Right ventricle myocardium superior (tissue), 1 donor: Measurements from ENCODE around the gene PHEX. TPM values are rescaled to one million over a fixed set of nuclear protein-coding genes. Genes with fewer than 3 reads are reported as not detected.

Experiments used
- ATAC-seq: fragments of 200-7000 bp; cut with Tn5 transposase; one replicate; pipeline ENCODE4 v1.9.1; 2020; ENCODE audit warnings: mild to moderate bottlenecking; ENCODE audit not compliant: poor library complexity
- DNase-seq: peaks from one replicate; pipeline ENCODE4 v3.0.0-alpha.2; 2020
- intact Hi-C: fragments of 100-400 bp; cut with DNase I; formaldehyde crosslinking; loops from one replicate; pipeline ENCODE4 v1.11.2; 2022
- long read RNA-seq: library from polyadenylated mRNA; unstranded; transcript quantifications from one replicate; pipeline ENCODE4 v2.0.0, GENCODE V29; 2021
- total RNA-seq: library from RNA; stranded (reverse); fragmentation: NEBNext Ultra II Directional; extraction: Animal tissue kit (Norgen Biotek cat#: 25700); gene quantifications from one replicate; pipeline ENCODE4 v1.2.1, GENCODE V29; 2021
- donor health status: DM: no; HTN: yes; CAD: no; lungs with severe emphysema.

The PHEX gene
- 0.08 TPM for total RNA-seq
- long read RNA-seq, partial matches to known transcripts: 0 of 1 reads
- long read RNA-seq, other reads (novel, unspliced or antisense): 1 of 1 reads

DNA sequence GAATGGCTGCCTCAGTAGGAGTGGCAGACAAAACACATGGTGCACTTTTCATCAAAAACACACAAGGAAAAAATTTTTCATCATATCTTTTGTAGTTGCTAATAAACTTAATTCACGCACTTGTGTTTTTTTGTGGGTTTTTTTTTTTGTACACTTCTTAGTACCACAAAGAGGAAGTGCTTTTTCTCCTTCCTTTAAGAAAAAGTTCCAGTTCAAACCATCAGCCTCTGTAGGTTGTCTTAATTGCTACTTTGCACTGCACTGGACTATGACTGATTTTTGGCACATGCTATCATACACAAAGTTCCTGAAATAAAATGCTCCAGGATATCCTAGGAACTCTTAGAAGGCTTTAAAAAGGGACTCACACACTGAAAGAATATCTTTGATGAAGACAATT is at the start of gene PHEX:
Gene PHEX, plus strand, starts transcription at position 242 of the 400 bp plus-strand sequence. CDS start 681 bp downstream, outside the sequence.
- ATAC-seq: no peak
- DNase-seq: no peak
- intact Hi-C loops: no loop called here

DNA sequence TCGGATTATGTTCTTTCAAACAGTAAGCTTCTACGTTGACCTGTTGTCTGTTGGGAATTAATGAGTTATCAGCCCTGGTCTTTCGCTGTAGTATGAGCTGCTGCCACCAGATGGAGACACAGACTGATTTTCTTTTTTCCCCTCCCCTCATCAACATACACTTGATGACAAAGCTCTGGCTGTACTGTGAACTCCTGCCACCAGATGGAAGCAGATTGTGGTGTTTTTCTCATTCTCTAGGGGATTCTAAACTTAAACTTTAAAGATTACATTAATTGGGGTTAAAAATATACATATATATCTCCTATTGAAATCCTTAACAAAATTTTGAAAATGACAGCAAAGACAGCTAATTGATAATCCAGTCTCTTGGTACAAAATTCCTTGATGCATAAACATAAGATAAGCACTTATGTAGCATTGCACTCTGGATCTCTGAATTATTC is 46.8 kb upstream of the PHEX start:
- peak; percentile 47 for DNase-seq

DNA sequence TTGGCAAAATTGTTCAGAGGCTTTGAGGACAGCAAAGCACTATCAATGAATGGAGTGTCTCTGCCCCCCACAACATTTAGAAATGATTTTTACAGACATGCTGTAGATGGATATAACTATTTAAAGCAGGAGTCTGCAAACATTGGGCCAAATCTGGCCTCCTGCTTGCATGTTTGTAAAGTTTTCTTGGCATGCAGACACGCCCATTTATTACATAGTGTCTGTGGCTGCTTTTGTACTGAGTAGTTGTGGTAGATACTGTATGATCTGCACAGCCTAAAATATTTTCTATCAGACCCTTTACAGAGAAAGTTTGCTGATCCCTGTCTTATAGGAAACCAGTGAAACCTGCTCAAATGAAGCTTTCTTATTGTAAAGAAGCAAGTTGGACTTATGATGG is 45.5 kb upstream of the PHEX start:
- ATAC-seq (no peak), DNase-seq (no peak)
- intact Hi-C loops: no loop called here

More for the DNA sequence above, 46.8 kb upstream of the PHEX start:
- intact Hi-C loops: no loop called here
- ATAC-seq: peak; percentile 94

DNA sequence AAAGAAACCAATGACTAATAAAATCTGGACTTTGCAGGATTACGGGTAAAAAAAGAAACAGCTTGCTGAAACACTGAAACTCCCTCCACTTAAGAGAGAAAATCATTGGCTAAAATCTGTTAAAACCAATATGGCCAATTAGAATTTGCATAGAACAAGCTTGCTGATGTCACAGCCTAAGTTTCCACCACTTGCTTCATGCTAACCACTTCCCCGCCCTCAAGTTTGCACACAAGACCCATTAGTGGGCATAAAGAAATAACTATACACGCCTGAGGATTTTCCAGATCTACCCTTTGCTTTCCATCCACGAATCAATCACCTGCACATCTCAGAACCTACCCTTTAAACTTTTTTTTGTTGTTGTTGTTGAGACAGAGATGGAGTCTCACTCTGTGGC is 42.7 kb upstream of the PHEX start:
- ATAC-seq: no peak
- DNase-seq: no peak
- intact Hi-C loops: no loop called here

DNA sequence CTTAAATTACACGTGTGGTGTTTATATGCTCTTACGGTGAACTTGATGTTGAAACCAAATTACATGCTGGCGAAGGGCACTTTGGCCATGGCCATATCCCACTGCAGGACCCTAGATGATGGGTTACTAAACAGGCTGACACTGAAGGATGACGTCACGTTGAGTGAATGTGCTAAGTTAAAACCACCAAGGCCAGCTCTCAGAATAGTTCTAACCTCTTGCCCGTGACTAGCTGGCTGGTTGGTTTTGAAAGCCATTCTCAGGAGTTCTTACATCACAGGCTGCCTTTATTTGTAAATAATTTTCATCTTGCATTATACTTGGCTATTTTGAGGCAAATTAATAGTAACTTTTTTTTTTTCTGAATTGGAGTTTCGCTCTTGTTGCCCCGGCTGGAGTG is 41.3 kb upstream of the PHEX start:
- DNase-seq: no peak
- no peak for ATAC-seq
- intact Hi-C loops: no loop called here

GRCh38 chrX:21991504-21991903 is 40.6 kb upstream of the PHEX start:
- ATAC-seq: no peak
- no peak for DNase-seq
- intact Hi-C loops: no loop called here

DNA sequence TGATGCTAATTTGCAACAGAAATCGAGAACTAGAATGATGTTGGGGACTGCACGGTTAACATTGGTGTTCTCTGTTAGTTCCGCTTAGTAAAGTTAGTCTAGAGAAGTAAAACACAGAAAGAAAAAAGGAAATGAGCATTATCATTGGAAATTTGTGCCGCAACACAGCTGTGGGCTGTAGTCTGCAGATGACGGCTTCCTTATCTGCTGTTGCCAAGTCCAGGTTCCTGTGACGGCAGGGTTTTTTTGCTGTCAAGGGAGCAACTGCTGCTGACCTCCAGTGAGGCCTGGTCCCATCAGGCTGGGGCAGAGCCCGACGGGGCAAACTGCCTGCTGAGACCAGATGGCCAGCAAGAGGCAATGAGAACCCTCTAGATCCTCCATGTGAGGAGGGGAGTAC is 38.9 kb upstream of the PHEX start:
- intact Hi-C loops: no loop called here
- peak; percentile 61 for ATAC-seq
- peak; percentile 55 for DNase-seq

- DNase-seq (no peak), ATAC-seq (peak; percentile 51)
- intact Hi-C loops: no loop called here
These were observed 35.2 kb upstream of the PHEX start for GRCh38 chrX:21996872-21997455.

DNA sequence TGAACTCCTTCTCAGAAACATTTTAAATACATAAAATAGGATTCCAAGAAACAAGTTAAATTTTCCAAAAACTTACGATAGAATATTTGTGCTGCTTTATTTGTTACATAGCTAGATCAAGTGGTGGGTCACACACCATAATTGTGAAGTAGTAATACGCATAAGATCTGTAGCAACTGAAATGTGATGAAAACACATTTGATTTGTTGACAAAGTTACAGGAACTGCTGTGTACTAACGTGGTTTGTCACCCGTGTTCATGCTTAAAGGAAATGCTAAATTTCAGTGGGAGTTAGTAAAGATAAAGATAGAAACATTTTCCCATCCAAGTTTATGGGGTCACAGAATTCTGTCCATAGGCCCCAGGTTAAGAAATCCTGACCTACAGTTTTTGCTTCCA is 34.1 kb upstream of the PHEX start:
- DNase-seq: no peak
- intact Hi-C loops: no loop called here
- no peak for ATAC-seq

DNA sequence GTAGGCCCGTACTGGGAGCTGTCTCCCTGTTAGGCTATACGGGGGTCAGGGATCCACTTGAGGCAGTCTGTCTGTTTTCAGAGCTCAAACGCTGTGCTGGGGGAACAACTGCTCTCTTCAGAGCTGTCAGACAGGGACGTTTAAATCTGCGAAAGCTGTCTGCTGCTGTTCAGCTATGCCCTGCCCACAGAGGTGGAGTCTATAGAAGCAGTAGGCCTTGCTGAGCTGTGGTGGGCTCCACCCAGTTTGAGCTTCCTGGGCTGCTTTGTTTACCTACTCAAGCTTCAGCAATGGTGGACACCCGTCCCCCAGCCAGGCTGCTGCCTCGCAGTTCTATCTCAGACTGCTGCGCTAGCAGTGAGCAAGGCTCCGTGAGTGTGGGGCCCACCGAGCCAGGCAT is 27.3 kb upstream of the PHEX start:
- intact Hi-C loops: no loop called here
- no peak for DNase-seq
- no peak for ATAC-seq

DNA sequence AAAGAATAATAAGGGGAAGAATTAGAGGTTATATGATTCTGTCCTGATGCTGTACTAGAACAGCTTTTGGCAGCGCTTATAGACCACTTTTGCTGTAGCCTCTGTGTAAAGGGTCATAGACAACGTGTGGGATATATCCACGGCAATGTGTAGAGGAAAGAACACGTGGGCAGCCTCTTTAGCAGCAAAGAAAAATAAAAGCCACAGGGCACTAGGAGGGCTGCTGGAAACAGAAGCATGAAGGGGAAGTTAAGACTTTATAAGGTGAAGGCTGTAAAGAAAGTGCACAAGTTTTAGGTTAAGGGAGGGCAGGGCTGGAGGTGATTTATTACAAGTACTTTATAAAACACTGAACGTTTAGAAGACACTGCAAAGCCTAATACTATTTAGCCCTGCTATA is 20.1 kb upstream of the PHEX start:
- intact Hi-C loops: no loop called here
- no peak for ATAC-seq
- DNase-seq: no peak

DNA sequence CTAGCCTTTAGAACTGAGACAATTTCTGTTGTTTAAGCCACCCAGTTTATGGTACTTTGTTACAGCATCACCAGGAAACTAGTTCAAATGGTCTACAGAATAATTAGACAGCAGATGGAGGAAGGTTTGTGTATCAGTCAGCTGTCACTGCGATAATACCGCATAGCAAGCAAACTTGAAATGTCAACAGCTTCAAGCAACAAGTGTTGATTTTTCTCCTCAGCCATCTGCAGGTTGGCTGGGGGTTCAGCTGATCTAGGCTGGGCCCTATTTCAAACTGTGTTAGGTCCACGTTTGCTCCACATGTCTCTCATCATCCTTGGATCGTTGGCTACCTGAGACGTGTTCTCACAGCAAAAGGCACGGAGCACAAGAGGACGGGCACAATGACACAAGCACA is 19.2 kb upstream of the PHEX start:
- intact Hi-C loops: no loop called here
- ATAC-seq: no peak

DNA sequence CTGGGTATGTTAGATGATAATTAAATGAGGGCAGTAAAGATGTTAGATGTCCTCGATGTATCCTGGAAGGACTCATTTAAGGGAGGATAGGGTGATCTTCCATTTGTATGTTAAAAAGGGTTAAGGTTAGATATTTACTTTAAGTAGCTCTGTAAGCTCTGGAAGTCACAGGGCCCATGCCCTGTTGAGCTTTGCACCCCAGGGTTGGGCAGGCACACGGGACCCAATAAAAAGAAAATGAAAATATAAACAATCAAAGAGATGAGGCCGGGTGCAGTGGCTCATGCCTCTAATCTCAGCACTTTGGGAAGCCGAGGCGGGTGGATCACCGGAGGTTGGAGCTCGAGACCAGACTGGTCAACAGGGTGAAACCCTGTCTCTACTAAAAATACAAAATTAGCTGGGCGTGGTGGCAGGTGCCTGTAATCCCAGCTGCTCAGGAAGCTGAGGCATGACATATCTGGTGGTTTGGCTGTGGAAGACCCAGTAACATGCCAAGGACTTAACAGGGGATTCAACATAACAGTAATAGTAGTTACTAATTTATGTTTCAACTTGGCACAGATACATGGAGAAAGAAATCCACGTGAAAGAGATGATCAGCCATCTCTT is 16.9 kb upstream of the PHEX start:
- no peak for DNase-seq
- intact Hi-C loops: no loop called here
- no peak for ATAC-seq

More for the DNA sequence above, 19.2 kb upstream of the PHEX start:
- no peak for DNase-seq

DNA sequence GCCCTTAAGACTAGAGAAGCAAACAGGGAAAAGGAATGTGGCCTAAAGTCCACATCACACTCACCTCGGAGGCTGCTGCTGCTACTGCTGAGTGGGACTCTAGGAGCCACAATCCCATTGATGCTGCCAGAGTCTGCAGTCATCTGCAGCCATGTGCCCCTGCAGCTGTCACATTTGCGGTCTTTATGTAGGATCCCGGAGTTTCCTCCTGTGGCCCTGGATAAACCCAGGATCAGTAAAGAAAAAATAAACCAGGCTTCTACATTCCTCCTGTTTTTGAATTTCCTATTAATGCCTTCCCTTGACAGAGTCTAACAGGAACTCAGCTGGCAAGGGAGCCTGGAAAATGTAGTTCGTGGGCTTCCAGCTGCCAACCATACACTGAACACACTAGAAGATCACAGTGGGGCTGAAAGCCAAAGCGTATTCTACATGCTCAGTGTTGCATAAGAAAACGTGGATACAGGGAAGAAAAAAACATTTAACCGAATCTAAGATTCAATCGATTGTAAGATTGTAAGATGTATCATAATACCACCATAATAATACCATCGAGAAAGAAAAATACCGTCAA is 10.3 kb upstream of the PHEX start:
- no peak for ATAC-seq
- intact Hi-C loops: no loop called here
- DNase-seq: no peak

- intact Hi-C loops: no loop called here
- ATAC-seq (no peak), DNase-seq (no peak)
These were observed 7.5 kb upstream of the PHEX start for GRCh38 chrX:22024577-22024976.

- intact Hi-C loops: no loop called here
- no peak for DNase-seq
- ATAC-seq: no peak
These were observed 6.4 kb upstream of the PHEX start for GRCh38 chrX:22025751-22026150.

DNA sequence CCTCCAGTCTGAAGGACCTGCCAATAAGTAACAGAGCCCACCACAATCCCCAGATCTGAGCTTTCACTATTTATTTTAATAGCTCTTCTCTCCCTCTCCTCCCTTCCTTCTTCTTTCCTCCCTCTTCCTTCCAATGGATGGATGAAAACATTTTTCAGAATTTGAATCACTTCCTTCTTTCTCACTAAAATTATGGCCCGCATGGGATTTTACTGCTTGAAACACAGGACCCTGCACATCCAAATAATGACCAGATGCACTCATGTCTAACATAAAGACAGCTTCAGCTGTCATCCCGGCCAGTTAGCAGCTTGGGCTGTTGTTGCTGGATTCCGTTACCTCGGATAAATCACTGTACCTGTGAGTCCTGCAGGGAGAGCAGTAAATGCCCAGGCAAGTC is 5.4 kb upstream of the PHEX start:
- intact Hi-C loops: no loop called here
- ATAC-seq (no peak), DNase-seq (no peak)

- intact Hi-C loops: no loop called here
- no peak for DNase-seq
- no peak for ATAC-seq
These were observed 381 bp downstream of the PHEX start for GRCh38 chrX:22032506-22032905.

DNA sequence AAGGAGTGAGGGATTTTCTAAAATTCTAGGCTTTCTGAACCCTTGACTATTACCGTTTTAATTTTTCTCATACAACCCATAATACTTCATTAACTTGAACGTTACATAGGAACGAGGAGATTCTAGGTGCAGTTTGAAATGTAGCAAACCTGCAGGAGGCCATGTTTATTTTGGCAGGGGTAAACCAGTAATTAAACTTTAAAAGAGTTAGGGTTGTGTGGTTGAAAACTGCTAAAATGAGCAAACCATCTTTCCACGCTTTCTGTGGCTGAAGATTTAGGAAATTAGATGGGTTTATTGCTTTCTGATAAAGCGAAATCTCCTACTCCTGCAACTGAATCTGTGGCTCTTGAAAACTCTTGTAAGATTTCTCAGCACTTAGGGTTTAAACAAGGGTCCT is 1.7 kb downstream of the PHEX start:
- intact Hi-C loops: no loop called here
- DNase-seq (no peak), ATAC-seq (no peak)

- ATAC-seq (no peak), DNase-seq (no peak)
- intact Hi-C loops: no loop called here
These were observed 3.1 kb downstream of the PHEX start for GRCh38 chrX:22035236-22035635.
